ENCODE data around the gene ASMTL. TPM values are rescaled to one million over a fixed set of nuclear protein-coding genes. Genes with fewer than 3 reads are reported as not detected.
"Not testable (repeated sequence)": the region's sequence is repeated elsewhere in the genome, so short reads cannot be mapped to it uniquely, and the experiment has no call there.

The ASMTL gene
- total RNA-seq, 4 donors from 2014 or later = 29.7 to 56.1 (median 42.4) TPM

GRCh38 chrX:1485033-1485432 lies 32.3 kb upstream of the ASMTL start:
- Histone ChIP-seq H3K27ac (no peak overlapping the region), H3K4me1 (no peaks in the 10 kb centered on the region), H3K4me3 (replicated peaks in 1 of 3) (no peak overlapping the region), H3K27me3 (no peaks in the 10 kb centered on the region), H3K36me3 (no peaks in the 10 kb centered on the region), H3K9me3 (no peaks in the 10 kb centered on the region)
- DNase-seq = no peak
- no peak for TF ChIP-seq CTCF (IDR thresholded peaks at IDR 0.05)
- TF ChIP-seq POLR2A (IDR thresholded peaks at IDR 0.05) = no peak
- intact Hi-C loops (cut with DNase I) = no loop called here
- 93% methylated on average over 9 of the region's 9 CpGs for WGBS, 2 donors

- Histone ChIP-seq H3K27me3 (no peaks in the 10 kb centered on the region), H3K9me3 (no peaks in the 10 kb centered on the region), H3K4me3 (replicated peaks in 1 of 3) (no peak overlapping the region), H3K4me1 (no peaks in the 10 kb centered on the region), H3K27ac (no peak overlapping the region), H3K36me3 (no peaks in the 10 kb centered on the region)
- DNase-seq = no peak
- intact Hi-C loops (cut with DNase I) = no loop called here
- no peak for TF ChIP-seq CTCF (IDR thresholded peaks at IDR 0.05)
- TF ChIP-seq POLR2A (IDR thresholded peaks at IDR 0.05) = no peak
- 82 to 93% methylated on average over 5 of the region's 5 CpGs for WGBS, 2 donors
These were observed 31.9 kb upstream of the ASMTL start for GRCh38 chrX:1484638-1485019.

GRCh38 chrX:1483843-1484637 lies 31.3 kb upstream of the ASMTL start:
- 81 to 88% methylated on average over 15 of the region's 15 CpGs for WGBS, 2 donors
- Histone ChIP-seq H3K36me3 (no peaks in the 10 kb centered on the region), H3K4me1 (no peaks in the 10 kb centered on the region), H3K27me3 (no peaks in the 10 kb centered on the region), H3K4me3 (replicated peaks in 1 of 3) (no peak overlapping the region), H3K9me3 (no peaks in the 10 kb centered on the region), H3K27ac (no peak overlapping the region)
- no peak for DNase-seq
- intact Hi-C loops (cut with DNase I) = no loop called here
- TF ChIP-seq CTCF (IDR thresholded peaks at IDR 0.05) (no peak), POLR2A (IDR thresholded peaks at IDR 0.05) (no peak)

GRCh38 chrX:1482530-1482928 lies 29.8 kb upstream of the ASMTL start:
- H3K27ac ChIP-seq, H3K36me3 ChIP-seq: not testable (repeated sequence)

GRCh38 chrX:1481636-1482529 lies 29.2 kb upstream of the ASMTL start:
- Histone ChIP-seq H3K27ac (peak overlapping the region in 2 of 3 donors; percentile 15 to 44), H3K4me1 (no peaks in the 10 kb centered on the region), H3K4me3 (replicated peaks in 1 of 3) (no peak overlapping the region), H3K27me3 (no peaks in the 10 kb centered on the region), H3K36me3 (no peaks in the 10 kb centered on the region), H3K9me3 (no peaks in the 10 kb centered on the region)
- 15 to 36% methylated on average over 24 to 26 of the region's 26 CpGs for WGBS, 2 donors
- DNase-seq = peak; percentile 36
- TF ChIP-seq POLR2A (IDR thresholded peaks at IDR 0.05) (no peak), CTCF (IDR thresholded peaks at IDR 0.05) (no peak)
- intact Hi-C loops (cut with DNase I) = no loop called here

More at GRCh38 chrX:1482530-1482928, 29.8 kb upstream of the ASMTL start:
- H3K27me3 ChIP-seq; DNase-seq; H3K4me1 ChIP-seq; intact Hi-C loops (cut with DNase I); H3K4me3 ChIP-seq (replicated peaks in 1 of 3); H3K9me3 ChIP-seq: not testable (repeated sequence)
- WGBS, 2 donors = 100% methylated on average over 1 of the region's 2 CpGs
